DOHH2 (cell line): ENCODE results near the gene BTG2.

Experiments
- H3F3A ChIP-seq: fragments of 200-600 bp; sonication (generic), shearing (Covaris generic); 2 replicates; pipeline ENCODE4 v1.6.0; 2016; ENCODE audit warnings: antibody characterized with exemption, mild to moderate bottlenecking; ENCODE audit not compliant: control insufficient read depth, insufficient read depth
- H3K27ac ChIP-seq: fragments of 200-600 bp; sonication (generic); 2 replicates; pipeline ENCODE4 v1.5.1; 2014; ENCODE audit warnings: low read depth, mild to moderate bottlenecking, low read length, moderate library complexity
- H3K27me3 ChIP-seq: fragments of 200-600 bp; sonication (generic); 2 replicates; pipeline ENCODE4 v1.6.1; 2014; ENCODE audit warnings: mild to moderate bottlenecking, low read length, mixed read lengths; ENCODE audit not compliant: control insufficient read depth
- H3K36me3 ChIP-seq: fragments of 200-600 bp; sonication (generic); 2 replicates; pipeline ENCODE4 v1.6.1; 2014; ENCODE audit warnings: mild to moderate bottlenecking, low read length, moderate library complexity, mixed read lengths; ENCODE audit not compliant: control insufficient read depth
- H3K4me1 ChIP-seq: fragments of 200-600 bp; sonication (generic); 2 replicates; pipeline ENCODE4 v1.6.1; 2014; ENCODE audit warnings: mild to moderate bottlenecking, low read length, mixed read lengths; ENCODE audit not compliant: control insufficient read depth
- H3K4me2 ChIP-seq: fragments of 200-600 bp; sonication (generic); 2 replicates; pipeline ENCODE4 v1.6.0; 2014; ENCODE audit warnings: mild to moderate bottlenecking, low read length, moderate library complexity
- H3K4me3 ChIP-seq: fragments of 200-600 bp; sonication (generic); 2 replicates; pipeline ENCODE4 v1.5.1; 2014; ENCODE audit warnings: mild to moderate bottlenecking, low read length, mixed read lengths
- H3K79me2 ChIP-seq: fragments of 200-600 bp; sonication (generic); 2 replicates; pipeline ENCODE4 v1.6.1; 2014; ENCODE audit warnings: mild to moderate bottlenecking, low read length, mixed read lengths; ENCODE audit not compliant: control insufficient read depth
- H3K9me2 ChIP-seq: fragments of 200-600 bp; sonication (generic); replicated peaks from 2 replicates; pipeline ENCODE4 v1.6.1; 2014; ENCODE audit warnings: mild to moderate bottlenecking, low read length, mixed read lengths; ENCODE audit not compliant: control insufficient read depth
- H3K9me3 ChIP-seq: fragments of 200-600 bp; sonication (generic); 2 replicates; pipeline ENCODE4 v1.6.1; 2014; ENCODE audit warnings: antibody characterized with exemption, low read length, mixed read lengths; ENCODE audit not compliant: control insufficient read depth, insufficient read depth
- H4K20me1 ChIP-seq: fragments of 200-600 bp; sonication (generic); 2 replicates; pipeline ENCODE4 v1.6.0; 2014; ENCODE audit warnings: low read depth, mild to moderate bottlenecking, antibody characterized with exemption, low read length, moderate library complexity; ENCODE audit not compliant: control insufficient read depth, insufficient read depth
- CTCF ChIP-seq: fragments of 200-600 bp; sonication (generic); IDR thresholded peaks from one replicate; pipeline ENCODE4 v1.5.1; 2014; ENCODE audit warnings: antibody characterized with exemption, mild to moderate bottlenecking, low read depth, low read length; ENCODE audit not compliant: poor library complexity, severe bottlenecking
- EZH2phosphoT487 ChIP-seq: fragments of 200-600 bp; sonication (generic); IDR thresholded peaks from 2 replicates; pipeline ENCODE4 v1.6.1; 2017; ENCODE audit warnings: borderline replicate concordance, mild to moderate bottlenecking, antibody characterized with exemption, low read length, moderate library complexity, mixed read lengths

BTG2 gene

GRCh38 chr1:203281033-203281432, 24.3 kb upstream of the BTG2 start:
- no peak overlapping the region for H3K4me3 ChIP-seq
- no peak overlapping the region for H3K27ac ChIP-seq
- H3K36me3 ChIP-seq: no peaks in the 10 kb centered on the region
- no peaks in the 10 kb centered on the region for H3K9me2 ChIP-seq
- TF ChIP-seq CTCF: peak; percentile 23
- TF ChIP-seq EZH2phosphoT487: no peak
- no peaks in the 10 kb centered on the region for H3K27me3 ChIP-seq
- no peaks in the 10 kb centered on the region for H3K79me2 ChIP-seq
- peaks cover 34% of the 10 kb centered on the region for H3F3A ChIP-seq
- H4K20me1 ChIP-seq: no peaks in the 10 kb centered on the region
- H3K4me1 ChIP-seq: peaks cover 91% of the 10 kb centered on the region
- no peaks in the 10 kb centered on the region for H3K9me3 ChIP-seq
- H3K4me2 ChIP-seq: no peak overlapping the region

GRCh38 chr1:203281851-203282661, 23.3 kb upstream of the BTG2 start:
- Histone ChIP-seq H3K4me1 (peaks cover 93% of the 10 kb centered on the region), H3K9me2 (no peaks in the 10 kb centered on the region), H3K4me3 (peak overlapping the region; percentile 59), H3K27ac (peak overlapping the region; percentile 94), H3F3A (peaks cover 36% of the 10 kb centered on the region), H3K79me2 (no peaks in the 10 kb centered on the region), H3K4me2 (peak overlapping the region; percentile 85), H3K27me3 (no peaks in the 10 kb centered on the region), H4K20me1 (no peaks in the 10 kb centered on the region), H3K9me3 (no peaks in the 10 kb centered on the region), H3K36me3 (no peaks in the 10 kb centered on the region)
- TF ChIP-seq CTCF (no peak), EZH2phosphoT487 (no peak)

- peak overlapping the region; percentile 94 for H3K27ac ChIP-seq
- no peaks in the 10 kb centered on the region for H4K20me1 ChIP-seq
- H3K4me3 ChIP-seq: peak overlapping the region; percentile 59
- peaks cover 42% of the 10 kb centered on the region for H3F3A ChIP-seq
- peak overlapping the region; percentile 85 for H3K4me2 ChIP-seq
- H3K9me3 ChIP-seq: no peaks in the 10 kb centered on the region
- TF ChIP-seq CTCF (no peak), EZH2phosphoT487 (no peak)
- peaks cover 93% of the 10 kb centered on the region for H3K4me1 ChIP-seq
- H3K79me2 ChIP-seq: 0 out of 2 replicates have a peak, but pooled peaks cover 3% of the 10 kb centered on the region
- H3K27me3 ChIP-seq: no peaks in the 10 kb centered on the region
- H3K9me2 ChIP-seq: no peaks in the 10 kb centered on the region
- peaks cover 3% of the 10 kb centered on the region; the same call in 1 of the 2 replicates for H3K36me3 ChIP-seq
These were observed 22.4 kb upstream of the BTG2 start for GRCh38 chr1:203282720-203283542.
